SK-N-MC (cell line): Measurements from ENCODE around the gene ANAPC13.

Experiments
- EZH2 ChIP-seq: fragments of 200-600 bp; sonication (generic); IDR thresholded peaks from one replicate; pipeline ENCODE4 v1.6.1; 2017; ENCODE audit warnings: antibody characterized with exemption
- FOXP2 ChIP-seq: optimal IDR thresholded peaks from 2 replicates; pipeline ENCODE3; 2011; ENCODE audit warnings: mild to moderate bottlenecking, moderate library complexity; ENCODE audit not compliant: insufficient read depth; ENCODE audit errors: extremely low read length, control extremely low read depth
- POLR2AphosphoS5 ChIP-seq: IDR thresholded peaks from 2 replicates; pipeline ENCODE4 v1.6.1; 2012; ENCODE audit warnings: mild to moderate bottlenecking, low read depth, low read length, borderline replicate concordance

DNA sequence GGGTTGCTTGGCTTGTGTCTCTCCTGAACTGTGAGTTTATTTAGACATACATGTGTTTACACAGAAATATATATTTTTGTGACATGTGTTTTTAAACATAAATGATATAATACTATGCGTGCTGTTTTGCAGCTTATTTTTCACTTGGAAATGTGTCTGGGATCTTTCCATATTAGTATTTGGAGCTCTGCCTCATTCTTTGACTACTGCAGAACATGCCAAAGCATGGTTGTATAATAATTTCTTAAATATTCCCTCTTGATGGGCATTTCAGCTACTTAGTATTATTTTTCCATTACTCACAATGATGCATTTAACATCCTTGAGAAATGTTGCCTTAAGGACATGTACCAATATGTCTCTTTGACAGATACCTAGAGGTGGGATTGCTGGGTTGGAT lies 19.5 kb downstream of the ANAPC13 start:
- TF ChIP-seq POLR2AphosphoS5, result no peak
- TF ChIP-seq EZH2, result no peak
- TF ChIP-seq FOXP2, result no peak
